HFFc6 (cell line): Measurements from ENCODE around the gene PTPA. TPM values are rescaled to one million over a fixed set of nuclear protein-coding genes. Genes with fewer than 3 reads are reported as not detected.

Experiments
- DNase-seq: peaks from one replicate; pipeline ENCODE4 v3.0.0-alpha.2; 2018
- H3K27ac Mint-ChIP-seq: 2 replicates; pipeline ENCODE4 v1.8.0; 2020; ENCODE audit warnings: mild to moderate bottlenecking, mixed read lengths
- H3K27me3 Mint-ChIP-seq: 2 replicates; pipeline ENCODE4 v1.8.0; 2021; ENCODE audit warnings: mild to moderate bottlenecking, moderate library complexity, mixed read lengths; ENCODE audit not compliant: insufficient read depth
- H3K36me3 Mint-ChIP-seq: 2 replicates; pipeline ENCODE4 v1.8.0; 2021; ENCODE audit warnings: low read depth, mixed read lengths
- H3K4me1 Mint-ChIP-seq: 2 replicates; pipeline ENCODE4 v1.8.0; 2020; ENCODE audit warnings: low read depth, mixed read lengths
- H3K4me3 Mint-ChIP-seq: 2 replicates; pipeline ENCODE4 v1.8.0; 2020; ENCODE audit warnings: mild to moderate bottlenecking, moderate library complexity, mixed read lengths
- H3K9me3 Mint-ChIP-seq: 2 replicates; pipeline ENCODE4 v1.8.0; 2020; ENCODE audit warnings: mild to moderate bottlenecking, mixed read lengths
- CTCF ChIP-seq: fragments of 200-600 bp; sonication (generic); IDR thresholded peaks from 2 replicates; pipeline ENCODE4 v1.5.0; 2021; ENCODE audit warnings: antibody characterized with exemption, mild to moderate bottlenecking
- total RNA-seq, 6 experiments: library from RNA; stranded (reverse); fragmentation: NEBNext Ultra II Directional; extraction: Animal tissue kit (Norgen Biotek cat#: 25700); gene quantifications; 2 replicates in 1 of 6; 3 replicates in 5 of 6; pipeline ENCODE4 v1.2.3, GENCODE V29; 2021

The PTPA gene
- total RNA-seq, 6 experiments from 2014 or later = 153 to 170 (median 162) TPM

- TF ChIP-seq CTCF = no peak
- Mint-ChIP-seq H3K27me3 (peaks cover 1% of the 10 kb centered on the region; the same call in 1 of the 2 replicates), H3K4me1 (no peaks in the 10 kb centered on the region), H3K36me3 (no peaks in the 10 kb centered on the region), H3K27ac (no peak overlapping the region), H3K4me3 (no peak overlapping the region), H3K9me3 (no peaks in the 10 kb centered on the region)
- no peak for DNase-seq
Observed at GRCh38 chr9:129073404-129073803, 37.8 kb upstream of the PTPA start.

- no peaks in the 10 kb centered on the region for H3K9me3 Mint-ChIP-seq
- no peak for DNase-seq
- TF ChIP-seq CTCF = no peak
Observed at GRCh38 chr9:129074106-129074505, 37.1 kb upstream of the PTPA start.

GRCh38 chr9:129075996-129076639 lies 35.1 kb upstream of the PTPA start:
- no peaks in the 10 kb centered on the region for H3K9me3 Mint-ChIP-seq
- peaks cover 9% of the 10 kb centered on the region for H3K4me1 Mint-ChIP-seq
- peaks cover 1% of the 10 kb centered on the region; the same call in 1 of the 2 replicates for H3K27me3 Mint-ChIP-seq
- H3K27ac Mint-ChIP-seq = no peak overlapping the region
- DNase-seq = no peak
- H3K36me3 Mint-ChIP-seq = no peaks in the 10 kb centered on the region
- no peak overlapping the region for H3K4me3 Mint-ChIP-seq
- TF ChIP-seq CTCF = no peak

More at GRCh38 chr9:129074106-129074505, 37.1 kb upstream of the PTPA start:
- Mint-ChIP-seq H3K4me3 (no peak overlapping the region), H3K27ac (no peak overlapping the region), H3K4me1 (no peaks in the 10 kb centered on the region), H3K27me3 (peaks cover 1% of the 10 kb centered on the region; the same call in 1 of the 2 replicates), H3K36me3 (no peaks in the 10 kb centered on the region)

- no peak for DNase-seq
- Mint-ChIP-seq H3K27ac (no peak overlapping the region), H3K4me1 (peaks cover 10% of the 10 kb centered on the region), H3K36me3 (no peaks in the 10 kb centered on the region), H3K4me3 (no peak overlapping the region), H3K27me3 (peaks cover 1% of the 10 kb centered on the region; the same call in 1 of the 2 replicates), H3K9me3 (no peaks in the 10 kb centered on the region)
- no peak for TF ChIP-seq CTCF
Observed at GRCh38 chr9:129076640-129077037, 34.6 kb upstream of the PTPA start.

GRCh38 chr9:129077236-129077635 lies 34.0 kb upstream of the PTPA start:
- Mint-ChIP-seq H3K27me3 (peaks cover 1% of the 10 kb centered on the region; the same call in 1 of the 2 replicates), H3K4me1 (peaks cover 16% of the 10 kb centered on the region), H3K9me3 (no peaks in the 10 kb centered on the region), H3K27ac (no peak overlapping the region), H3K4me3 (no peak overlapping the region), H3K36me3 (no peaks in the 10 kb centered on the region)
- no peak for TF ChIP-seq CTCF
- no peak for DNase-seq
